Measurements from ENCODE around the gene STIMATE. TPM values are rescaled to one million over a fixed set of nuclear protein-coding genes. Genes with fewer than 3 reads are reported as not detected.

The STIMATE gene
- total and polyA plus RNA-seq, 3 donors from 2014 or later = 16.7 to 42.9 (median 33.2) TPM

- 88 to 96% methylated on average over 5 of the region's 5 CpGs for WGBS, 2 donors
- no peak overlapping the region for H3K27ac ChIP-seq
- no peak overlapping the region for H3K4me3 ChIP-seq
- peaks cover 4% of the 10 kb centered on the region for H3K4me1 ChIP-seq
- TF ChIP-seq POLR2A (IDR thresholded peaks at IDR 0.05) (no peak), CTCF (IDR thresholded peaks at IDR 0.05) (no peak)
- H3K36me3 ChIP-seq (ENCODE audit: low read depth, missing control alignments) = no peaks in the 10 kb centered on the region
- intact Hi-C loops (cut with DNase I; ENCODE audit: low total_unique reads) = no loop called here
- no peaks in the 10 kb centered on the region for H3K9me3 ChIP-seq
- DNase-seq = no peak
- no peaks in the 10 kb centered on the region for H3K27me3 ChIP-seq
Measured at GRCh38 chr3:52886049-52886730, 11.2 kb downstream of the STIMATE start.

- Histone ChIP-seq H3K27ac (no peak overlapping the region), H3K9me3 (no peaks in the 10 kb centered on the region), H3K36me3 (ENCODE audit: low read depth, missing control alignments) (no peaks in the 10 kb centered on the region), H3K4me3 (no peak overlapping the region), H3K4me1 (peaks cover 4% of the 10 kb centered on the region), H3K27me3 (no peaks in the 10 kb centered on the region)
- 90 to 93% methylated on average over 4 of the region's 4 CpGs for WGBS, 2 donors
- TF ChIP-seq CTCF (IDR thresholded peaks at IDR 0.05) = no peak
- TF ChIP-seq POLR2A (IDR thresholded peaks at IDR 0.05) = no peak
- DNase-seq = no peak
- intact Hi-C loops (cut with DNase I; ENCODE audit: low total_unique reads) = no loop called here
Measured at GRCh38 chr3:52882377-52882776, 15.0 kb downstream of the STIMATE start.

GRCh38 chr3:52881871-52882270 lies 15.5 kb downstream of the STIMATE start:
- intact Hi-C loops (cut with DNase I; ENCODE audit: low total_unique reads) = no loop called here
- Histone ChIP-seq H3K27ac (no peak overlapping the region), H3K27me3 (no peaks in the 10 kb centered on the region), H3K4me3 (no peak overlapping the region), H3K9me3 (no peaks in the 10 kb centered on the region), H3K36me3 (ENCODE audit: low read depth, missing control alignments) (no peaks in the 10 kb centered on the region), H3K4me1 (peaks cover 4% of the 10 kb centered on the region)
- no peak for DNase-seq
- WGBS, 2 donors = 83 to 100% methylated on average over 2 to 4 of the region's 4 CpGs
- TF ChIP-seq POLR2A (IDR thresholded peaks at IDR 0.05) = no peak
- no peak for TF ChIP-seq CTCF (IDR thresholded peaks at IDR 0.05)

- Histone ChIP-seq H3K4me3 (no peak overlapping the region), H3K27me3 (no peaks in the 10 kb centered on the region), H3K27ac (no peak overlapping the region), H3K9me3 (no peaks in the 10 kb centered on the region), H3K36me3 (ENCODE audit: low read depth, missing control alignments) (no peaks in the 10 kb centered on the region), H3K4me1 (no peaks in the 10 kb centered on the region)
- TF ChIP-seq POLR2A (IDR thresholded peaks at IDR 0.05) (no peak), CTCF (IDR thresholded peaks at IDR 0.05) (no peak)
- intact Hi-C loops (cut with DNase I; ENCODE audit: low total_unique reads) = no loop called here
- 86 to 91% methylated on average over 3 of the region's 3 CpGs for WGBS, 2 donors
- no peak for DNase-seq
Measured at GRCh38 chr3:52880474-52880873, 16.9 kb downstream of the STIMATE start.

GRCh38 chr3:52880047-52880446 lies 17.3 kb downstream of the STIMATE start:
- no peaks in the 10 kb centered on the region for H3K9me3 ChIP-seq
- intact Hi-C loops (cut with DNase I; ENCODE audit: low total_unique reads) = no loop called here
- TF ChIP-seq CTCF (IDR thresholded peaks at IDR 0.05) = no peak
- no peak for TF ChIP-seq POLR2A (IDR thresholded peaks at IDR 0.05)
- 90 to 91% methylated on average over 5 of the region's 5 CpGs for WGBS, 2 donors
- no peak for DNase-seq
- no peak overlapping the region for H3K27ac ChIP-seq
- no peaks in the 10 kb centered on the region for H3K36me3 ChIP-seq (ENCODE audit: low read depth, missing control alignments)
- H3K27me3 ChIP-seq = no peaks in the 10 kb centered on the region
- no peaks in the 10 kb centered on the region for H3K4me1 ChIP-seq
- H3K4me3 ChIP-seq = no peak overlapping the region
